NCI-H1092 (cell line): ENCODE data around the gene PCSK6.
"Not testable (repeated sequence)": the region's sequence is repeated elsewhere in the genome, so short reads cannot be mapped to it uniquely, and the experiment has no call there.

Experiments used
- DNase-seq: peaks from one replicate; lab custom pipeline; 2025; lab: John Stamatoyannopoulos, UW

PCSK6 gene

GRCh38 chr15:101429646-101430045 lies 59.9 kb downstream of the PCSK6 start:
- DNase-seq: no peak

- no peak for DNase-seq
These were observed 60.3 kb downstream of the PCSK6 start for GRCh38 chr15:101429191-101429590.

- DNase-seq: no peak
These were observed 60.7 kb downstream of the PCSK6 start for GRCh38 chr15:101428758-101429157.

GRCh38 chr15:101427606-101428487 lies 61.7 kb downstream of the PCSK6 start:
- no peak for DNase-seq

- DNase-seq: no peak
These were observed 62.7 kb downstream of the PCSK6 start for GRCh38 chr15:101426761-101427333.

- DNase-seq: no peak
These were observed 63.6 kb downstream of the PCSK6 start for GRCh38 chr15:101425787-101426365.

GRCh38 chr15:101424984-101425383 lies 64.5 kb downstream of the PCSK6 start:
- DNase-seq: no peak

GRCh38 chr15:101420232-101420631 lies 69.3 kb downstream of the PCSK6 start:
- no peak for DNase-seq

- DNase-seq: not testable (repeated sequence)
These were observed 73.0 kb downstream of the PCSK6 start for GRCh38 chr15:101416475-101416874.

- no peak for DNase-seq
These were observed 76.3 kb downstream of the PCSK6 start for GRCh38 chr15:101413239-101413638.

GRCh38 chr15:101411581-101411980 lies 77.9 kb downstream of the PCSK6 start:
- DNase-seq: no peak

- no peak for DNase-seq
These were observed 78.4 kb downstream of the PCSK6 start for GRCh38 chr15:101411085-101411484.

GRCh38 chr15:101410612-101411011 lies 78.9 kb downstream of the PCSK6 start:
- DNase-seq: no peak

GRCh38 chr15:101409621-101410020 lies 79.9 kb downstream of the PCSK6 start:
- DNase-seq: no peak

GRCh38 chr15:101407966-101408775 lies 81.3 kb downstream of the PCSK6 start:
- no peak for DNase-seq

GRCh38 chr15:101407439-101407838 lies 82.1 kb downstream of the PCSK6 start:
- DNase-seq: no peak

- no peak for DNase-seq
These were observed 82.8 kb downstream of the PCSK6 start for GRCh38 chr15:101406526-101407195.

- no peak for DNase-seq
These were observed 83.5 kb downstream of the PCSK6 start for GRCh38 chr15:101406036-101406435.

GRCh38 chr15:101404245-101404644 lies 85.3 kb downstream of the PCSK6 start:
- no peak for DNase-seq

GRCh38 chr15:101402883-101403282 lies 86.6 kb downstream of the PCSK6 start:
- DNase-seq: not testable (repeated sequence)

- DNase-seq: no peak
These were observed 88.2 kb downstream of the PCSK6 start for GRCh38 chr15:101401286-101401685.

GRCh38 chr15:101399431-101399830 lies 90.1 kb downstream of the PCSK6 start:
- no peak for DNase-seq
